NCI-H446 treated with DMSO at 0.1 percent for 48 hours (cell line): ENCODE measurements around the gene EIF1.
A peak's percentile ranks its signal among the peaks of the same experiment; 100 is the strongest.
"Not testable (repeated sequence)": the region's sequence is repeated elsewhere in the genome, so short reads cannot be mapped to it uniquely, and the experiment has no call there.

Experiments
- DNase-seq: peaks from one replicate; lab custom pipeline; 2025; lab: John Stamatoyannopoulos, UW

EIF1 gene

DNA sequence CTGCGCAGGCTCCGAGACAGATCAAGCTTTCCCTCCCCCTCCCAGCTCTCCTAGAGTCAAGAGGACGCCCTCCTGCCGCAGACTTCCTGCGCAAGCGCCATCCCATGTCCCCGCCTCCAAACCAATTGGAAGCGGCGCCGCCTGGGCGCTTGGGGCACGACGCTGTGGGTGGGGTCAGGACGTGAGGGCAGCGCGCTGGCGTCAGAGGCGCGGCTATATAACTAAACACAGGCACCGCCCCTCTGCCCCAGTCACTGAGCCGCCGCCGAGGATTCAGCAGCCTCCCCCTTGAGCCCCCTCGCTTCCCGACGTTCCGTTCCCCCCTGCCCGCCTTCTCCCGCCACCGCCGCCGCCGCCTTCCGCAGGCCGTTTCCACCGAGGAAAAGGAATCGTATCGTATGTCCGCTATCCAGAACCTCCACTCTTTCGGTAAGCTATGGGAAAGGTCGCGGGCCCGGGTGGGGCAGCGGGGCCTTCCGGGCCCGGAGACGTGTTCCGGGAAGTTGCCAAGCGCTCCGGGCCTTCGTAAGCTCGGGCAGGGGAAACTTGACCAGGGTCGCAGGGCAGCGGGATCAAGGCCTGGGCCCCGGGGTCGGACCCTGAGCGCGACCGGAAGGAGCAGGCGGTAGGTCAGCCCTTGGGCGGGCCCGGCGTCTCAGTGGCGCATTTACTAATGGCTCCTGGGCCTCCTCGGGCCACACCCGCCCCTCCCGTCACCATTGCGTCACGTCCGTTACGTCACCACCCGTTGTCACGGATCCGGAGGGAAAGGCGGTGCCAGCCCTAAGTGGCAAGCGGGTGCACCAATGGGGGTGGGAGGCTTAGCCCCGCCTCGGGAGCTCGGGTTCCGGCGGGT, at the start of gene EIF1:
TSS of gene EIF1 (plus strand) at position 245 of the 856 bp plus-strand sequence. CDS start at position 399, 154 bp downstream.
- peak; percentile 97 for DNase-seq

DNA sequence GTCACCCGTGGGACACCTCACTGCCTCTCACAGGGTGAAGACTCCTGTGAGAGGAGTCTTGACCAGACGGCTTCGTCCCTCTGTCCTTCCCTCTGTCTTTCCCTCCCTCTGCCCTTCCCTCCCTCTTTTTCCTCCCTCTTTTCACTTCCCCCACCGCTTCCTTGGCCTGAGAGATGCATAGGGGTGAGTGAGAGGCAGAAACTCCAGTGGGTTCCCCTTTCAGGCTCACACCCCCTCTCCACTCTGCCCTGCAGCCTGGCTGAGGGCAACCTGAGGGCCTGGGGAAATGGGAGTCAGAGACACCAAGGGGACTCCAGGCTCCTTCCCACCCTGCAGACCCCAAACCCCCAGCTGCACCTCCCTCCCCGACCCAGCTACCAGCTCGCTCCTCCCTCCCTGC, 49.7 kb upstream of the EIF1 start:
- no peak for DNase-seq

DNA sequence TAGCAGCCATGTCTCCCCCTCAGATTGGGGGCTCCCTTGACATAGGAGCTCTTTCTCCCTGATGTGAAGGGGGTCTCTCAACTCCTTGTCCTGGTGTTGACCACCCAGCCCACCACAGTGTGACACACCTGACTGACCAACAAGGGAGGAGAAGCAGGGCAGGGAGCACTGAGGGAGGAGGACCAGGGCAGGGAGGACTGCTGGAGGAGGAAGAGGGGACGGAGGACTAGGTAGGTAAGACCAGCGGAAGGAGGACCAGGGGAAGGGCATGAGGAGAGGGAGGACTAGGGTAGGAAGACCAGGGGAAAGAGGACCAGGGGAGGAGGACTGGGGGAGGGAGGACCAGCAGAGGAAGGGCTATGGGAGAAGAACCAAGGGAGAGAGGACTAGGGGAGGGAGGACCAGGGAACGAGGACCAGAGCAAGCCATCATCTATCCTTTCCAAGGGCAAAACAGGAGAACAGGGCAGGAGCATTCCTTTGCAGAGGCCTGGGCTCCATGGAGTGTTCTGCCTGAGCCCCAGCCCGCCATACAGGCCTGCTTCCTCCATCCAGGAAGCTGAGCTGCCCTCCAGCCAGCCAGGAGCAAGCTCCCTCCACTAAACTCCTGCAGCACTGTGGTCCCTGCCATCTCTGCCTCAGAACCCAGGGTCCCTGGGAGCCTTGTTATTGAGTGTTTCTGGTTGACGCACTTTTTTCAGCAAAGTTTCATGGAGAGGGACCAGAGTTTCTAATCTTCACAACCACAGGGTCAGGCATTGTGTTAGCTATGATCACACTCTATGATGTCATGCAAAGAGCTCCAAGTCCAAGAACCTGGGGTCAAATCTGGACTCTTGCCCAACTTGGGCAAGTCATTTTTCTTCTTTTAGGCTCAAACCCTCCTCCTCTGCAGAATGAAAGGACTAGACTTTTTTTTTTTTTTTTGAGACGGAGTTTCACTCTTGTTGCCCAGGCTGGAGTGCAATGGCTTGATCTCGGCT, 48.9 kb upstream of the EIF1 start:
- no peak for DNase-seq

DNA sequence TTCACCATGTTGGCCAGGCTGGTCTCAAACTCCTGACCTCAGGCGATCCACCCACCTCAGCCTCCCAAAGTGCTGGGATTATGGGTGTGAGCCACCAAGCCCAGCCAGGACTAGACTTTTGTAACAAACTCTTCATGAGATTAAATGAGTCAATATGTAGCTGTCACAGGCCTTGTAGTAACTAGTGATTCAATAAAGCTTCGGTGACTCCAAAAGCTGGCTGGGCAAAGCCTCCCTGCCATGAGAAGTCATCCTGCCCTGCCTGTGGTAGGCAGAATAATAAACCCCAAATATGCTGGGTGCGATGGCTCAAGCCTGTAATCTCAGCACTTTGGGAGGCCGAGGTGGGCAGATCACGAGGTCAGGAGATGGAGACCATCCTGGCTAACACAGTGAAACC, 48.1 kb upstream of the EIF1 start:
- not testable (repeated sequence) for DNase-seq

DNA sequence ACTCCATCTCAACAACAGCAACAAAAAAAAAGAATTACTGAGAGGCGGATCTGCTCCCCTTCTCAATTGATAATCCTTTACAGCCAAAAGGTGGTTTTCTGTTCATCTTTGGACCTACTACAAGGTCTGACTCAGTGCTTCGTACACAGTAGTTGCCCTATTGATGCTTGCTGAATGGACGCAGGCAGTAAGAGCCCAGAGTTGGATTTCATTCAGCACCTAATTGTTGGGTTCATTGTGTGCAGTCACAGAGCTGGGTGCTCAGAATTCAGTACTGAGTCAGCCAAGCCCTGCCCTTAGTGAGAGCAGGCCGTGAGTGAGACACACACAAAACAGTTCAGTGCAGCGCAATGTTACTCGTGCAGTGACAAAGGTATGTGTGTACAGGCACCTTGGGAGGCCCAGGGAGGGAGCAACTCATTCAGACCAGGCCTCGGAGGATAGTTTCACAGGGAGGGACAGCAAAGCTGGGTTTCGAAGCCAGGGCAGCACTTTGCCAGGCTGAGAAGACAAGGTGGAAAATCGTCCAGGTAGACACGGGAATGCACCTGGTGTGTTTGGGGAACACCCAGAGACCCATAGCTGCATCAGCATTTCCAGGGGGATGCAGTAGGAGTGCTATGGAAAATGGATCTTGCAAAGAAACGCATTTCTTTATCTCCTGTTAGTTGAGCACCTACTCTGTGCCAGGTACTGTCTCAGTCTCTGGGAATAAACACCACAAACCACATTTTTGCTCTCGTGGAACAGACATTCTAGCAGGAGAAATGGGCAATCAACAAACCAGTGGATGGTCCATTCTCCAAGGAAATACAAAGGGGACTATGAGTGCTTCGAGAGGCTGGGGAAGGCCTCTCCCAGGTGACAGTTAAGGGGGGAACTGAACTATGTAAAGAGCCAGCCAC, 46.2 kb upstream of the EIF1 start:
- DNase-seq, result no peak

DNA sequence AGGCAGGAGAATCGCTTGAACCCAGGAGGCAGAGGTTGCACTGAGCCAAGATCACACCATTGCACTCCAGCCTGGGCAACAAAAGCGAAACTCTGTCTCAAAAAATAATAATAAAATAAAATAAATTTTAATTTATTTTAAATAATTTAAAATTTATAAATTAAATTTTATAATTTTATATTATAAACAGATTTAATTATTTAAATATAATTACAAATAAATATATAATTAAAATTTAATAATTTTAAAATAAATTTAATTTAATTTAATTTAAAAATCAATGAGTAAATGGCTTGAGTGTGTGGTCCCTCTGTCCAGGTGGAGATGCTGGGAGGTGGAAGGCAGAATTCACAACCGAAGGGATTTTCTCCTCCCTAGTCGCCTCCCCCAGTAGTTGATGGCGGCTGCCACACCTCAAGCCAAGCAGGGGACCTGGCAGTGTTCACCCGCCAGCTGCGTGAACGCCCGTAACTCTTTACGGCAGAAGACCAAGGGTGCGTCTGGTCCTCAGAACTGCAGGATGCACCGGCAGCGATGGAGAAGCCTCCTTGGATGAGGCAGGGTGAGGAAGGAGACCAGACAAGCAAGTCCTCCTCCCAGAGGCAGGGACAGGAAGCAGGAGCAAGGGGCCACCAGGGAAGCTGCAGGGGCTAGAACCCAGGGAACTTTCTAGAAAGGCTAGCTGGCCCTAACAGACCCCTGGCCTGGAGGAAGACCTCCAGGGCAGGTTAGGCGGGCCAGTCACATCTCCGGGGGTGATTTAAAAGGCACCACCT, 41.5 kb upstream of the EIF1 start:
- no peak for DNase-seq

DNA sequence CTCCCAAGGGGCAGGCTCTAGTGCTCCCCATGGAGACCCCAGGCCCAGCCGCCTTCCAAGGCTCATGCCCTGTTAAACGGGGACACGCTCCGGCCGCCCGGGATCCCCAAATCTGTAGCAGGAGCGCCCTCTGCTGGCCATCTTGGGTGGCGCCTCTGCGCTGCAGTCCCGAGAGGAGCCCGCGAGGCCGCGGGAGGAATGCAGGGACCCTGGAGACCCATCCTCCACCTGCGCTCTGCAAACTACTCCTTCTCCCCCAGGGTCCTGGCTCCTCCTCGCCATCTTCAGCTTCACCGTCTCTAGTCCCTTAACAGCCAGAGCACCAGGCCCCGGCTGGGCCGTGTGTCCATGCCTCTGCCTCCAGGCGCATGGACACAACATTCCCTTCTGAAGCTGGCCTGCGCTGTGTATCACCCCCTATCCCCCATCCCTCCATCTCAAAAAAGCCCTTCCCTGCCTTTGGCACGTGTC, 40.7 kb upstream of the EIF1 start:
- peak; percentile 24 for DNase-seq

DNA sequence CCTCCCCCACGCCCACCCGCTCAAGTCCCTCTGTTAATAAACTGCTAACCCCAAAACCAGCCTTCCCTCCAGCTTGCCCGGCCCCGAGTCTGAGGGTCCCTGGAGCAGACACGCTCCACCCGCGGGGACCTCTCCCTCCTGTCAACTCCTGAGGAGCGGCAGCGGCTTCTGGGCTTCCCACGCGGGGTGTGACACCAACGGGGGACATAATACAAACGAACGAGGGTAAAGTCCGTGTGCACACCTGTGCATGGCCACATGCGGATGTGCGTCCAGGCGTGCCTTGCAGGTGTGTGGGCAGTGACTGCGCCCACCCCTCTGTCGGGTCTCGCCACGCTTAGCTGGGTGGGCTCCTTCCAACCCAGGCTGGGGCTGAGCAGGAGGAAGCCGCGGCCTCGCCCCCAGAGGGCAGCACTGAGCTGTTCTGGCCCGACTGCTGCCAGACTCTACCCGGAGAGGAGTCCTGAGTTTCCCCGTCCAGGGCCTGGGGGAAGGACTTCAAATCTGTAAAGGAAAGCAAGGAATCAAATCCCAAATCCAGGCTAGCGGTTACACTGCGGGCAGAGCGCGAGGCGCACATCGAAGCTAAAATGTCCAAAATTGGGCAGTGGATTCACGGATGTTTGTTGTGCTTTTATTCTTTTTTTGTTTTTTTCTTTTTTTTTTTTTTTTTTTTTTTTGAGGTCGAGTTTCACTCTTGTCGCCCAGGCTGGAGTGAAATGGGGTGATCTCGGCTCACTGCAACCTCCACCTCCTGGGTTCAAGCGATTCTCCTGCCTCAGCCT, 40.1 kb upstream of the EIF1 start:
- DNase-seq, result peak; percentile 19

DNA sequence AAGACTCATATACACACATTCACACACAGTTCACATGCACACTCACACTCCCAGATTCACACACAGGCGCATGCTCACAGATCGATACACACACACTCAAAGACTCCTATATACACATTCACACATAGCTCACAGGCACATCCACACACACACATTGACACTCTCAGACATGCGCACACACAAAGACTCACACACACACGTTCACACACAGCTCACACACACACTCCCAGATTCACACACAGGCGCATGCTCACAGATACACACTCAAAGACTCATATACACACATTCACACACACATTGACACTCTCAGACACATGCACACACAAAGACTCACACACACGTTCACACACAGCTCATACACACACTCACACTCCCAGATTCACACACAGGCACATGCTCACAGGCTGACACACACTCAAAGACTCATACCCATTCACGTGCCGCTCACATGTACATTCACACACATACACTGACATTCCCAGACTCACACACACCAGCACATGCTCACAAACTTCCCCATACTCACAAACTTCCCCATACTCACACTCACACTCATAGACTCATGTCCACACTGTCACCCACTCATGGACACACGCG, 38.7 kb upstream of the EIF1 start:
- DNase-seq, result no peak

DNA sequence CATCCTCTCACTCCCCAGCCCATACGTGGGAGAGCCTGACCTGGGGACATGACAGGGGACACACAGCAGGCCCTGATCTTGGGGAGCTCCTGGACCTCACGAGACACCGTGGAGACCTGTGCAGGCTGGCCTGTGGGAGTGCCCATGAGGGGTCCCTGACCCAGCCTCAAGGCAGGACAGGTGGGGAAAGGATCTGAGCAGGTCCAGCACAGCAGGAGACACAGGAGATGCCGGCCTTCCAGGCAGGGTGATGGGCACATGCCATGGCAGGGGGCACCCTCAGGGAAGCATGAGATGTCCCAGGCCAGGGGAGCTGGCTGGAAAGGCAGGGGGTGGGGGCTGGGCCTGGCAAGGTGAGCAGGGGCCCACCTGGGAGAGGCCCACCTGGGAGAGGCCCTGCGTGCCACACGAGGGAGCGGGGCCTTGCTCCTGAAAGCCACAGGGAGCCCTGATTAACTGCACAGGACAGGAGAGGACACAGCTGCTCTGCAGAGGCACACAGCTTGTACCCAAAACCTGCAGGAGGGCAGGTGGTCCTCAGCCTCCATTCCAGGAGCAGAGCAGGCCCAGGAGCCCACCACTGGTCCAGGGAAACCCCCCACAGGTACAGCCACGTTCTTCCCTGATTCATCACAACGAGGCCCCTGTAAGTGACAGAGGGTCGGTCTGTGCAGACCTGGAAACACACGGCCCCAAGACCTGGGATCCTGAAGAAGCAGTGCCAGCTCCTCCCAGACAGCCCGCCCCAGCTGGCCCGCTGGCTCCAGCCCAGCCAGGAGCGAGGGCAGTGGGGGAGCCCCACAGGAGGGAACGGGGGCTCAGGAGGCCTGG, 37.7 kb upstream of the EIF1 start:
- DNase-seq, result no peak

DNA sequence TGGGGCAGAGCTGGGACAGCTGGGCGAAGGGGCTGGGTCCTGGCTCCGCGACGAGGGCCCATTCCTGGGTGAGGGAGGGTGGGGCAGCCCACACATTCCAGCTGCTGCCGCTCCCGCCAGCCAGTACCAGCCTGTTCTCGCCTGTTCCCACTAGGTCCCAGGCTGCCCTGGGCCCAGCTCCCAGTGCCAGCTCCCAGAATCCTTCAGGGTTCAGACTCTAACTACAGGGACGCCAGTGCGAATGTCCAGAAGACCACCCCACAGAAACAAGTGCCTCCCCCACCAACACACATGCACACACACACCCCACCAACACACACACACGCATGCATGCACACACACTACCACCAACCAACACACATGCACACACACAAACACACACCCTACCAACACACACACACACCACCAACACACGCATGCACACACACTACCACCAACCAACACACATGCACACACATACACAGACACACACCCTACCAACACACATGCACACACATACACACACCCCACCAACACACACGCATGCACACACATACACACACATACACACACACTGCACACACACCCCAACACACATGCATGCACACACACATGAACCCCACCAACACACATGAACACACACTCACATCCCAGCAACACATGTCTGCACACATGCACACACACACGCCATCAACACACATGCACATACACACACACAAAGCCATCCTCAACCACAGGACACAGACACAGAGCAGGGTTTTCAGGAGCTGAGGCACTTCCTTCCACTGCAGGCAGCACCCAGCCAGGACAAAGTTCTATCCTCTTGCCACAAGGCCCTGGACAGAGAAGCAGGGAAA, 36.8 kb upstream of the EIF1 start:
- DNase-seq, result no peak

DNA sequence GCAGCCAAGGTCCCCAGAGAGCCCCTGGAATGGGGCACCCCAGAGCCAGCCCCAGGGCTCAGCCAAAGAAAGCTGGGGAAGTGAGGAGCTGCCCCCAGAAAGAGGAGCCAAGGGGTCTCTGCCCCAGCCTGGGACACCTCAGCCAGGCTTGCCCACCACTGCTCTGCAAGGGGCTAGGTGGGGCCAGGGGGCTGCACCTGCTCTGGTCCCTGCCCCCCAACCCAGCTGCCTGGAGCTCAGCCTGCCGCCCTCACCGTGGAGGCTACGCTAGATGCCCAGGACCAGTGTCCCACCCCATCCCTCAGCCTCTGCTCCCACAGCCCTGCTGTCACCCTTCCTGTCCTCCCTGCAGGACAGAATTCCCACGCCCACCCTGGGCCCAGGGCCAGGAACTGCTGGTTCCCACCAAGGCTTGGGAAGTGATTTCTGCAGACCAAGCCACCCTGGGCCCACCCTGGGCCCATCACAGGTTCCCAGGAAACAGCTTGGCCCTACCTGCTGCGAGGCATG, 36.2 kb upstream of the EIF1 start:
- no peak for DNase-seq

DNA sequence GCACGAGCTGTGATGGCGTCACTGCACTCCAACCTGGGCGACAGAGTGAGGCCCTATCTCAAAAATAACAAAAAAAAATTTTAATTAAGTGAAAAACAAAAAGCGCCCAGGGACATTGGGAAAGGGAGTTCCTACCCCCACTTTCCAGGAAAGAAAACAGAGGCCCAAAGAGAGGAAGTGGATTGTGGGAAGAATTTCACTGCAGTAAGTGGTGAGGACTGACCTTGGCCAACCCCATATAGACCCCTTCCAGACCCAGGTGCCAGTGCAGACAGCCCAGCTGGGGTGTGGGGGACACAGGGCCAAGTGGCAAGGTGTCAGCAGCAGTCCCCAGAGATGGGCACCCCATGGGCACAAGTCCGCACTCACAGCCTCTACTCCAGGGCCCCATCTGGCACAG, 35.3 kb upstream of the EIF1 start:
- no peak for DNase-seq

DNA sequence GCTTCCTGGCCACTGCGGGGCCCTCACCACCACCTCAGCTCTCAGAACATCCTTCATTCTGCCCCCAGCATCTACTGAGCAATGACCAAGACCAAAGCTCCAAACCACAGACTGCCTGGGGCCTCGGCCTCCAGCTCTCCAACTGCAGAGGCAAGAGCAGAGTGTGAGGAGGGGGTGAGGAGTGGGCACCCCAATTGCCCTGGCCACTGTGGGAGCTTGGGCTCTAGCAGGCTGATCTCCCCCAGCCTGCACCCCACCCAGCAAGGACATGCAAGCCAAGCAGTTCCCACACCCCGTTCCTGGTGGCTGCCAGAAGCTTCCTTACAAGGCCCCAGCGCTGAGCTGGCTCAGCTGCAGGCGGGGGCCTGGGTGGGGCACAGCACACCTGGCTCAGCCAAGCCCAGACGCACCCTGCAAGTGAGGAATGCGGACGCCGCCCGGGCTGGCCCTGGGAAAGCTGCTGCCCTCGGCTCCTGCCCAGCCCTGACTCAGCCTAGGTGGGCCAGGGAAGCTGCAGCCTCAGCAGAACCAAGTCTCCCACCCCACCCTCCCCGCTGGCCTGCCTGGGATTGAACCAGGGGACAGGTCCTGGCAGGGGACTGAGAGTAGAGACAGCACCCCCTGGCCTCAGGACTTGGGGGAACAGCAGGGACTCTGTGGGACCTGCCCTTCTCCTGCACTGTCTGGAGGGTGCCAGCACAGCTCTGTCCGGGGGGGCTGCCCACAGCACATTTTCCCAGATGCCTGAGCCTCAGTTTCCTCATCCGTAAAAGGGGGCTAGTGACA, 34.6 kb upstream of the EIF1 start:
- DNase-seq, result no peak

DNA sequence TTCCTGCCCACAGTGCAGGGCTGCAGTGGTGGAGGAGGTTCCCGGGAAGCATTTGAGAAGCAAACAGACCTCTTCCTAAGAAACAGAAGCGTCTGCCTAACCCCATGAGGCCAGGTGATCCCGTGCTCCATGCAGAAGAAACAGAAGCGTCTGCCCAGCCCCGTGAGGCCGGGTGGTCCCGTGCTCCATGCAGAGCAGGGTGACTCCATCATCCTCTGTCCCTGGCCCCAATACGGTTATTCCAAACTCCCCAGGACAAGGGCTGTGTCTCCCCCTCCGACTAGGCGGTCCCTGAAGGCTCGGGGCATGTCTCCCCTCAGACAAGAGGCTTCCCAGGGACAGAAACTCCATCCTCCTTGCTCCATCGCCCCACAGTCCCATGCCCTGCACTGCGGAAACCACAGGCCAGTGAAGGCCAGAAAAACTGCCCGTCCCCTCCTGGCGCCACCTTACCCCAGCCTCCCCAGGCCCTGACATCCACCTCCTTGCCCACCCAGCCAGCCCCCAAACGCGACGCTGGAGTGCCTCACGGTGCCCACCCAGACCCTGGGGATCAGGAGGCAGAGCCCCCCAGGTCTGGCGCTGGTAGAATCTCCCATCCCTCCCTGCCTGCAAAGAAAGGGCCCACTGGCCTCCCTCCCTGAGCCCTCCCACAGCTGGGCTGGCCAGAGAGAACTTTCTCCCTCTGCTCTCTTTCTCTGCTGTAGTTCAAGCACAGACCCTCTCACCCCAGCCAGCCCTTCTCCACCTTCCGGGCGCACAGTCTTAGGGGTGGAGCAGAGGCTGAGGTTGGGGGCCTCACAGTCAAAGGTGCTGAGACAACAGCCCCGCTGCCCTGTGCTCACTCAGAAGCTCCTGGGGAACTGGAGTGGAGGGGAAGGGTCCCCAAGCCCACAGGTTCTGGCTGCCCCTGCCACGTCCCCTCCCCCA, 33.7 kb upstream of the EIF1 start:
- DNase-seq, result no peak
